HG03460 (cell line): ENCODE data around the gene KIF21A.
"Not testable (repeated sequence)": the region's sequence is repeated elsewhere in the genome, so short reads cannot be mapped to it uniquely, and the experiment has no call there.

ENCODE experiments used
- ATAC-seq: cut with Tn5 transposase; IDR thresholded peaks from one replicate; pipeline ENCODE4 v1.9.1; 2021; ENCODE audit not compliant: unreplicated experiment

The KIF21A gene

GRCh38 chr12:39443081-39443928 is at the start of gene KIF21A:
Gene KIF21A (minus strand): TSS chr12:39443120. CDS start chr12:39442970, 150 bp downstream.
- ATAC-seq = peak; percentile 87

- no peak for ATAC-seq
Observed at GRCh38 chr12:39490500-39491282, 47.8 kb upstream of the KIF21A start.

GRCh38 chr12:39483597-39483996 is 40.7 kb upstream of the KIF21A start:
- no peak for ATAC-seq

GRCh38 chr12:39483042-39483441 is 40.1 kb upstream of the KIF21A start:
- no peak for ATAC-seq

GRCh38 chr12:39476894-39477293 is 34.0 kb upstream of the KIF21A start:
- no peak for ATAC-seq

GRCh38 chr12:39476121-39476520 is 33.2 kb upstream of the KIF21A start:
- ATAC-seq = no peak

- ATAC-seq = not testable (repeated sequence)
Observed at GRCh38 chr12:39475136-39475535, 32.2 kb upstream of the KIF21A start.

GRCh38 chr12:39467432-39467870 is 24.5 kb upstream of the KIF21A start:
- peak; percentile 60 for ATAC-seq

GRCh38 chr12:39464976-39465695 is 22.2 kb upstream of the KIF21A start:
- ATAC-seq = no peak

GRCh38 chr12:39461059-39461458 is 18.1 kb upstream of the KIF21A start:
- ATAC-seq = no peak

GRCh38 chr12:39459027-39459434 is 16.1 kb upstream of the KIF21A start:
- ATAC-seq = no peak

- ATAC-seq = no peak
Observed at GRCh38 chr12:39451977-39452376, 9.1 kb upstream of the KIF21A start.

- no peak for ATAC-seq
Observed at GRCh38 chr12:39448038-39448437, 5.1 kb upstream of the KIF21A start.

- no peak for ATAC-seq
Observed at GRCh38 chr12:39443929-39444209, 949 bp upstream of the KIF21A start.

- peak; percentile 30 for ATAC-seq
Observed at GRCh38 chr12:39442831-39443080, 164 bp downstream of the KIF21A start.

- peak; percentile 25 for ATAC-seq
Observed at GRCh38 chr12:39441963-39442830, 723 bp downstream of the KIF21A start.

GRCh38 chr12:39441189-39441962 is 1.5 kb downstream of the KIF21A start:
- no peak for ATAC-seq

GRCh38 chr12:39440781-39441180 is 2.1 kb downstream of the KIF21A start:
- no peak for ATAC-seq

GRCh38 chr12:39440101-39440500 is 2.8 kb downstream of the KIF21A start:
- ATAC-seq = no peak

- ATAC-seq = no peak
Observed at GRCh38 chr12:39435531-39435930, 7.4 kb downstream of the KIF21A start.
